Measurements from ENCODE around the gene NPTXR.

The NPTXR gene

DNA sequence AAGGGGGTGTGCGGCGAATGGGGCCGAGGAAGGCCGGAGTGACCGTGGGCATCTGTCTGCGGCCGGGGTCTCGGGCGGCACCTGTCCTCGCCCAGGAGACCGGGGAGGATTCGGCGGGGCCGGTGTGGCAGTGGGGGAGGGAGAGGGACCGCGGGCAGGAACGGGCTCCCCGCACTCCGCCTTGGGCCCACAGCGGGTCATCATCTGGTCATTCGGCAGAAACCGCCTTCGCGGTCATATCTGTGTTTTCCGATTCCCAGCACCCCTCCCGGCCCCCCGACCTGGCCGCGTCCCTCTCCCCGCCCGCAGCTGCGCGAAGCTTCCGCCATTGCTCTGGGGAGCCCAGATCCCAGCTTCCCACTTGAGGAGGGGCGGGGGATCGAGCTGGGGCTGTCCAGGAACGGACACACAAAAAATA is 29.0 kb upstream of the NPTXR start:
- FAIRE-seq (no peak), DNase-seq (ENCODE audit: insufficient read length, low spot score) (no peak)
- TF ChIP-seq, protein P1, sequence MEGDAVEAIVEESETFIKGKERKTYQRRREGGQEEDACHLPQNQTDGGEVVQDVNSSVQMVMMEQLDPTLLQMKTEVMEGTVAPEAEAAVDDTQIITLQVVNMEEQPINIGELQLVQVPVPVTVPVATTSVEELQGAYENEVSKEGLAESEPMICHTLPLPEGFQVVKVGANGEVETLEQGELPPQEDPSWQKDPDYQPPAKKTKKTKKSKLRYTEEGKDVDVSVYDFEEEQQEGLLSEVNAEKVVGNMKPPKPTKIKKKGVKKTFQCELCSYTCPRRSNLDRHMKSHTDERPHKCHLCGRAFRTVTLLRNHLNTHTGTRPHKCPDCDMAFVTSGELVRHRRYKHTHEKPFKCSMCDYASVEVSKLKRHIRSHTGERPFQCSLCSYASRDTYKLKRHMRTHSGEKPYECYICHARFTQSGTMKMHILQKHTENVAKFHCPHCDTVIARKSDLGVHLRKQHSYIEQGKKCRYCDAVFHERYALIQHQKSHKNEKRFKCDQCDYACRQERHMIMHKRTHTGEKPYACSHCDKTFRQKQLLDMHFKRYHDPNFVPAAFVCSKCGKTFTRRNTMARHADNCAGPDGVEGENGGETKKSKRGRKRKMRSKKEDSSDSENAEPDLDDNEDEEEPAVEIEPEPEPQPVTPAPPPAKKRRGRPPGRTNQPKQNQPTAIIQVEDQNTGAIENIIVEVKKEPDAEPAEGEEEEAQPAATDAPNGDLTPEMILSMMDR (IDR thresholded peaks at IDR 0.05; ENCODE audit: insufficient read depth, missing control alignments) = no peak

DNA sequence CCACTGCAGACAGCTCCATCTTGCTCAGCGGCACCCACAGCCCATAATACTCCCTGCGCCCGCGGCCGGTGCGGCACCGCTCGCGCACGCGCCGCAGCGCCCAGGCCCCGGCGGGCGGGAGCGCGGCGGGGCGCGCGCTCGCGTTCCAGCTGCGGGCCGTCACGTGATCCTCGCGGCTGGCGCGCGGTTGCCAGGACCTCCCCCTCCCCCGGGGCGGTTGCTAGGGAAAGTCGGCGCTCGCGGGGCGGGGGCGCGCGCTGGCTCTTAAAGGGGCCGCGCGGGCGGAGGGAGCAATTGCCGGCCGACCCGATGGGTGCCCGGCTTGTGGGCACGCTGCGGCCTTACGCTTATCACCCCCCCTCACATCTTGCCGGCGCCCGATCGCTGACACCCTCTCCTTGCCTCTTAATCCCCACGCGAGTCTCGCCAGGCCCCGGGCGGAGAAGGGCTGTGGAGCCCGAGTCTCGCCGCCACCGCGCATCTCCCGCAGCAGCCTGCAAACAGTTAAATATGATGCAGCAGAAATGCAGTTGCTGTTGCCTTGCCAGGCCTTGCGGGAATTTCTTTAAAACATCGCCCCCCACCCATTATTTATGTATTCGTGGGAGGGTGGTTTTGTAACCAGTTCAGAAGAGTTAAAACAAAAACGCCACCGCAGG is 28.5 kb upstream of the NPTXR start, which contains the start of gene CBX6:
Gene CBX6, minus strand, starts transcription at position 45 of the 659 bp plus-strand sequence. Its CDS starts 26 bp downstream, at position 19.
- TF ChIP-seq, protein P1 (IDR thresholded peaks at IDR 0.05; ENCODE audit: insufficient read depth, missing control alignments) = no peak
- FAIRE-seq (no peak), DNase-seq (ENCODE audit: insufficient read length, low spot score) (peak; percentile 60)

DNA sequence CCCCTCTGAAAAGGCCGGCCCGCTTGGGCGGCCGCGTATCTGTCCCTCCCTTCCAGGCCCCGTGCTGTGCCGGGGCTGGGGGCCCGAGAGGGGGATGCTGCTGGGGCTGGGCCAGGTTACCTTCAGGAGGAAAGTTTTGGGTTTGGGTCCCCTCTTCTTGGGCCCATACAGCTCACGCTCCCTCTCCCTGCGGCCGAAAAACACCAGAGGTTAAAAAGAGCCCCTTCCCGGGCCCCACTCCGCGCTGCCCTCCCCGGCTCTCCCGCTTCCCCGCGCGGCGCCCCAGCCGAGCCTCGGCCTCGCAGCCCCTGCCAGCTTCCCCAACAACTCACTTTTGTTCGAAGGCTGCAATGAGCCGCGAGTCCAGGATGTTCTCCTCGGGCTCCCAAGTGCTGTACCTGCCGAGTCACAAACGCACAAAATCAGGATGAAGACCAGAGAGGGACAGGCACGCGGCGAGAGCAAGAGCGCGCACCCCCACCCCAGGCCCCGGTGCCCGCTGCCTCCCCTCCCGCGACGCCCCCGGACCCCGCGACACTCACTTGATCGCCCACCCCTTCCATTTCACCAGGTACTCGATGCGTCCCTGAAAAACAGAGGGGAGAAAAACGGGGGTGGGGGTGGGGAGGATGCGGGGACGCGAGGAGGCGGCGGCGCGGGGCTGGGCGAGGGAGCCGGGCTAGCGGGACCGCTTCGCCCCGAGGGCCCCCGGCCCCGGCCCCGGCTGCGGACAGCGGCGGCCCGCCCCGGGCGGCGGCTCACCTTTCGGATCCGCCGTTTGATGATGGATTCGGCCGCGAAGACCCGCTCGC is 27.7 kb upstream of the NPTXR start:
- no peak for FAIRE-seq

DNA sequence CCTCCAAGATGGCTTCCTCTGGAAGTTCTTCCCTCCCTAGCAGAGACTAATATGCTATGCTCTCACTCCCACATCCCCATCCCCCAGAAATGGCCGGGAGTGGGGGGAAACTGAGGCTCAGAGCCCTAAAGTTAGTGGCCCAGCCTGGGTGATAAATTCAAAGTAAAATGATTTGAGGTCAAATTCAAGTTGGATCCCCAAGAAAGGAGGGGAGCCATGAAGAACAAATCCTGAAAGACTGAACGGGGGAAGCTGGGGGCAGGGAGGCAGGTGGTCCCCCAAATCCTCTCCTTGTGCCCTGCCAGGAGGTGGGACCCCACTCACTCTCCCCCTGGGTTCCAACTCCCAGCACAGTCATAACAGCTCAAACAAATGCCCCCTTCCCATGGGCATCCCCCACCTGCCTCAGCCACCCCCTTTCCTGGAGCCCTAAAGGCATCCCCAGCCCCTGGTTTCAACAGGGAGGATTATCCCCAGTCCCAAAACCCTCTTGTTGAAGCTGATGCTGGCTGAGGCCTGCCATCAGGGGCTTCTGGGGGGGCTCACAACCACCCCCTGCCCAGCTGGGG is 27.0 kb upstream of the NPTXR start:
- FAIRE-seq = no peak

More for the DNA sequence above, 27.7 kb upstream of the NPTXR start:
- TF ChIP-seq, protein P1 (IDR thresholded peaks at IDR 0.05; ENCODE audit: insufficient read depth, missing control alignments) = no peak
- no peak for DNase-seq (ENCODE audit: insufficient read length, low spot score)

DNA sequence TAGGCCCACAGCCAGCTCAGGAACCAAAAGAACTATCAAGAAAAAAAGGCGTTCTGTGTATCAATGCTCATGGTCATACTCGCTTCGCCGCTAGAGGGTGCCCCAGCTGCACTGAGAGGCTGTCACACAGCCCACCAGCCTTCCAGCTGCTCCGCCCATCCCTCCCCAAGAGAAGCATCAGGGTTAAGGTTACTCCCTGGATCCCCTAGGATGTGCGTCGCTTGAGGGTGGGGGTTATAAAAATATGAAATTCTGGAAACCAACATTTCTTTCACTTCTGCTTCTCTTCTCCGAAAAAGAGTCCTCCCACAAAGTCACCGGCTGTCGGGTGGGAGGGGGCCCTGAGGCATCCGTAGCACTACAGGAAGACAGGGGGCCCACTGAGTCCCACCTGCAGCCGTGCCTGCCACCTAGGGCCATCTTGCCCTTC is 26.5 kb upstream of the NPTXR start:
- TF ChIP-seq, protein P1 (IDR thresholded peaks at IDR 0.05; ENCODE audit: insufficient read depth, missing control alignments) = peak; percentile 93
- FAIRE-seq (no peak), DNase-seq (ENCODE audit: insufficient read length, low spot score) (no peak)

More for the DNA sequence above, 27.0 kb upstream of the NPTXR start:
- no peak for DNase-seq (ENCODE audit: insufficient read length, low spot score)
- TF ChIP-seq, protein P1 (IDR thresholded peaks at IDR 0.05; ENCODE audit: insufficient read depth, missing control alignments) = no peak

DNA sequence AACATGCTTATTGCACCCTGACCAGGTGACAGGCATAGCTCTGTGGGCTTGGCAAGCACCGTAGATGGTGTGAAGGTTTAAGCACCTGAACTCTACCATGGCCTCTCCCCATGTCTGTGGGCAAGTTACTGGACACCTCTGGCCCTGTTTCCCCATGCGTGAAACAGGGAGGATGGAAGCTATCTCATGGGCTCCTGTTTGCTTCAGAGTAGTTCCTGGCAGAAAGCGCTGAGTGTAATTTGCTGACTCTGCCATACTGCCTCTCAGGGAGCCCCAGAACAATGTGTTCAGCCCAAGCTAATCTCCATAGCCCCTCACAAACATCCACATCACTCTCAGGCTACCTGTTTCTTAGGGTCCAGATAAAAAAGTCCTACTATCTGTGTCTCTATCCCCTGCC is 25.8 kb upstream of the NPTXR start:
- no peak for FAIRE-seq
- TF ChIP-seq, protein P1 (IDR thresholded peaks at IDR 0.05; ENCODE audit: insufficient read depth, missing control alignments) = no peak
- DNase-seq (ENCODE audit: insufficient read length, low spot score) = no peak
